ENCODE results near the gene ADGRB3.
A peak's percentile ranks its signal among the peaks of the same experiment; 100 is the strongest.
"Not testable (repeated sequence)": the region's sequence is repeated elsewhere in the genome, so short reads cannot be mapped to it uniquely, and the experiment has no call there.

ADGRB3 gene

GRCh38 chr6:68941345-68941744 is 306.3 kb downstream of the ADGRB3 start:
- no peak for DNase-seq (ENCODE audit: low read depth, low spot score)

- no peak for DNase-seq (ENCODE audit: low read depth, low spot score)
Measured at GRCh38 chr6:68947721-68948120, 312.6 kb downstream of the ADGRB3 start.

GRCh38 chr6:68951270-68951669 is 316.2 kb downstream of the ADGRB3 start:
- DNase-seq (ENCODE audit: low read depth, low spot score), result no peak

- no peak for DNase-seq (ENCODE audit: low read depth, low spot score)
Measured at GRCh38 chr6:68958327-68958726, 323.2 kb downstream of the ADGRB3 start.

GRCh38 chr6:68967549-68968300 is 332.6 kb downstream of the ADGRB3 start:
- DNase-seq (ENCODE audit: low read depth, low spot score), result no peak

GRCh38 chr6:68968301-68968649 is 333.2 kb downstream of the ADGRB3 start:
- DNase-seq (ENCODE audit: low read depth, low spot score), result no peak

- no peak for DNase-seq (ENCODE audit: low read depth, low spot score)
Measured at GRCh38 chr6:68973066-68973465, 338.0 kb downstream of the ADGRB3 start.

- no peak for DNase-seq (ENCODE audit: low read depth, low spot score)
Measured at GRCh38 chr6:68975064-68975463, 340.0 kb downstream of the ADGRB3 start.

- no peak for DNase-seq (ENCODE audit: low read depth, low spot score)
Measured at GRCh38 chr6:68975816-68976215, 340.7 kb downstream of the ADGRB3 start.

- no peak for DNase-seq (ENCODE audit: low read depth, low spot score)
Measured at GRCh38 chr6:68976260-68976659, 341.2 kb downstream of the ADGRB3 start.

- DNase-seq (ENCODE audit: low read depth, low spot score), result no peak
Measured at GRCh38 chr6:68978411-68978810, 343.3 kb downstream of the ADGRB3 start.

- not testable (repeated sequence) for DNase-seq (ENCODE audit: low read depth, low spot score)
Measured at GRCh38 chr6:68981668-68982067, 346.6 kb downstream of the ADGRB3 start.

- DNase-seq (ENCODE audit: low read depth, low spot score), result no peak
Measured at GRCh38 chr6:68988698-68989097, 353.6 kb downstream of the ADGRB3 start.

GRCh38 chr6:68990317-68990716 is 355.2 kb downstream of the ADGRB3 start:
- no peak for DNase-seq (ENCODE audit: low read depth, low spot score)

GRCh38 chr6:68993911-68994310 is 358.8 kb downstream of the ADGRB3 start:
- DNase-seq (ENCODE audit: low read depth, low spot score), result no peak

GRCh38 chr6:68994521-68994920 is 359.4 kb downstream of the ADGRB3 start:
- DNase-seq (ENCODE audit: low read depth, low spot score), result peak; percentile 7

GRCh38 chr6:69005199-69005598 is 370.1 kb downstream of the ADGRB3 start:
- DNase-seq (ENCODE audit: low read depth, low spot score), result no peak

GRCh38 chr6:69007781-69008180 is 372.7 kb downstream of the ADGRB3 start:
- no peak for DNase-seq (ENCODE audit: low read depth, low spot score)

GRCh38 chr6:69012211-69012610 is 377.1 kb downstream of the ADGRB3 start:
- DNase-seq (ENCODE audit: low read depth, low spot score), result no peak

- no peak for DNase-seq (ENCODE audit: low read depth, low spot score)
Measured at GRCh38 chr6:69012876-69013275, 377.8 kb downstream of the ADGRB3 start.

- DNase-seq (ENCODE audit: low read depth, low spot score), result no peak
Measured at GRCh38 chr6:69018906-69019305, 383.8 kb downstream of the ADGRB3 start.

- DNase-seq (ENCODE audit: low read depth, low spot score), result no peak
Measured at GRCh38 chr6:69019832-69020231, 384.8 kb downstream of the ADGRB3 start.

GRCh38 chr6:69022993-69023392 is 387.9 kb downstream of the ADGRB3 start:
- no peak for DNase-seq (ENCODE audit: low read depth, low spot score)

GRCh38 chr6:69026243-69026642 is 391.2 kb downstream of the ADGRB3 start:
- DNase-seq (ENCODE audit: low read depth, low spot score), result no peak

Data from brain pericyte (primary cell).